Neural cell (in vitro differentiated cells): ENCODE measurements around the gene NEDD4L. TPM values are rescaled to one million over a fixed set of nuclear protein-coding genes. Genes with fewer than 3 reads are reported as not detected.

Experiments
- H2AFZ ChIP-seq: fragments of 200-600, 300-800 bp; sonication (generic), shearing (Covaris generic); 2 replicates; pipeline ENCODE4 v1.6.0; 2014; ENCODE audit warnings: low read depth, mild to moderate bottlenecking, antibody characterized with exemption, low read length, moderate library complexity
- H3F3A ChIP-seq: fragments of 200-600 bp; shearing (Covaris generic); 2 replicates; pipeline ENCODE4 v1.6.1; 2016; ENCODE audit warnings: mild to moderate bottlenecking, moderate library complexity, mixed read lengths, antibody characterized with exemption, low read length; ENCODE audit not compliant: insufficient read depth, poor library complexity, severe bottlenecking
- H3K27ac ChIP-seq: fragments of 200-600, 300-800 bp; sonication (generic), shearing (Covaris generic); 2 replicates; pipeline ENCODE4 v1.5.1; 2014; ENCODE audit warnings: mild to moderate bottlenecking, low read length, moderate library complexity
- H3K27me3 ChIP-seq: fragments of 300-800, 200-600 bp; sonication (generic), shearing (Covaris generic); 2 replicates; pipeline ENCODE4 v1.6.0; 2014; ENCODE audit warnings: mild to moderate bottlenecking, low read depth, low read length, moderate library complexity; ENCODE audit not compliant: insufficient read depth
- H3K36me3 ChIP-seq: fragments of 300-800, 200-600 bp; sonication (generic), shearing (Covaris generic); 2 replicates; pipeline ENCODE4 v1.5.1; 2014; ENCODE audit warnings: mild to moderate bottlenecking, antibody characterized with exemption, low read length, moderate library complexity; ENCODE audit not compliant: insufficient read depth
- H3K4me2 ChIP-seq: fragments of 300-800, 200-600 bp; sonication (generic), shearing (Covaris generic); 2 replicates; pipeline ENCODE4 v1.6.0; 2014; ENCODE audit warnings: mild to moderate bottlenecking, low read length
- H3K4me3 ChIP-seq: fragments of 300-800, 200-600 bp; sonication (generic), shearing (Covaris generic); 2 replicates; pipeline ENCODE4 v1.5.1; 2014; ENCODE audit warnings: mild to moderate bottlenecking, low read length, moderate library complexity
- H3K79me2 ChIP-seq: fragments of 200-600 bp; shearing (Covaris generic); replicated peaks from 2 replicates; pipeline ENCODE4 v1.6.0; 2014; ENCODE audit warnings: mild to moderate bottlenecking, low read length, moderate library complexity; ENCODE audit not compliant: insufficient read depth
- H3K9ac ChIP-seq: fragments of 300-800, 200-600 bp; sonication (generic), shearing (Covaris generic); 2 replicates; pipeline ENCODE4 v1.6.1; 2016; ENCODE audit warnings: mild to moderate bottlenecking, low read length, mixed read lengths
- H3K9me2 ChIP-seq: fragments of 200-600 bp; shearing (Covaris generic); 2 replicates; pipeline ENCODE4 v1.6.1; 2016; ENCODE audit warnings: mild to moderate bottlenecking, low read length, mixed read lengths; ENCODE audit not compliant: insufficient read depth
- H3K9me3 ChIP-seq: fragments of 200-600, 300-800 bp; sonication (generic), shearing (Covaris generic); 2 replicates; pipeline ENCODE4 v1.6.1; 2016; ENCODE audit warnings: mild to moderate bottlenecking, mixed run types, low read length, moderate library complexity, mixed read lengths
- H4K20me1 ChIP-seq: fragments of 200-600 bp; shearing (Covaris generic); 2 replicates; pipeline ENCODE4 v1.6.1; 2016; ENCODE audit warnings: mild to moderate bottlenecking, mixed run types; ENCODE audit not compliant: insufficient read depth
- CTCF ChIP-seq: fragments of 450-650 bp; IDR thresholded peaks from 2 replicates; pipeline ENCODE4 v1.5.1; 2014; ENCODE audit warnings: antibody characterized with exemption, mild to moderate bottlenecking, moderate library complexity; ENCODE audit not compliant: poor library complexity, severe bottlenecking
- EP300 ChIP-seq: fragments of 450-650 bp; conservative IDR thresholded peaks from 2 replicates; pipeline ENCODE4 v1.6.1; 2014; ENCODE audit warnings: antibody characterized with exemption, mild to moderate bottlenecking, moderate library complexity; ENCODE audit not compliant: poor library complexity, severe bottlenecking
- EZH2 ChIP-seq: fragments of 200-600, 300-800 bp; shearing (Covaris generic), sonication (generic); IDR thresholded peaks from 2 replicates; pipeline ENCODE4 v1.6.1; 2014; ENCODE audit warnings: antibody characterized with exemption, low read length, borderline replicate concordance, mild to moderate bottlenecking; ENCODE audit not compliant: insufficient read depth, poor library complexity, severe bottlenecking
- MXI1 ChIP-seq: fragments of 450-650 bp; conservative IDR thresholded peaks from 2 replicates; pipeline ENCODE4 v1.6.1; 2014; ENCODE audit warnings: antibody characterized with exemption, mild to moderate bottlenecking; ENCODE audit not compliant: poor library complexity, severe bottlenecking
- POLR2AphosphoS5 ChIP-seq: IDR thresholded peaks from 2 replicates; pipeline ENCODE4 v1.6.1; 2012
- RAD21 ChIP-seq: fragments of 450-650 bp; conservative IDR thresholded peaks from 2 replicates; pipeline ENCODE4 v1.6.1; 2014; ENCODE audit warnings: antibody characterized with exemption, mild to moderate bottlenecking, moderate library complexity
- REST ChIP-seq: IDR thresholded peaks from 2 replicates; pipeline ENCODE4 v1.6.1; 2012; ENCODE audit warnings: borderline replicate concordance
- SMC3 ChIP-seq: fragments of 450-650 bp; conservative IDR thresholded peaks from 2 replicates; pipeline ENCODE4 v1.6.1; 2014; ENCODE audit warnings: antibody characterized with exemption, mild to moderate bottlenecking, moderate library complexity; ENCODE audit not compliant: poor library complexity
- TAF1 ChIP-seq: IDR thresholded peaks from 2 replicates; pipeline ENCODE4 v1.6.1; 2012; ENCODE audit warnings: low read depth
- polyA plus RNA-seq: library from polyadenylated mRNA; depleted of rRNA; stranded (reverse); fragments of >200 nt; gene quantifications from 2 replicates; pipeline ENCODE4 v1.2.3, GENCODE V29; 2014

The NEDD4L gene
- polyA plus RNA-seq, 1 donor from 2014 or later: 97.9 TPM

GRCh38 chr18:58370038-58370580 is 326.1 kb downstream of the NEDD4L start:
- H3K36me3 ChIP-seq: peaks cover 16% of the 10 kb centered on the region
- no peak overlapping the region for H3K9ac ChIP-seq
- TF ChIP-seq CTCF (no peak), RAD21 (no peak), MXI1 (no peak), EP300 (no peak), SMC3 (no peak), POLR2AphosphoS5 (no peak), REST (no peak), EZH2 (no peak), TAF1 (no peak)
- H4K20me1 ChIP-seq: no peaks in the 10 kb centered on the region
- H3F3A ChIP-seq: no peaks in the 10 kb centered on the region
- no peaks in the 10 kb centered on the region for H3K9me2 ChIP-seq
- no peaks in the 10 kb centered on the region for H3K27me3 ChIP-seq
- no peaks in the 10 kb centered on the region for H3K79me2 ChIP-seq
- no peak overlapping the region for H3K4me3 ChIP-seq
- no peak overlapping the region for H3K4me2 ChIP-seq
- H3K9me3 ChIP-seq: no peaks in the 10 kb centered on the region
- H3K27ac ChIP-seq: no peak overlapping the region
- no peak overlapping the region for H2AFZ ChIP-seq

- H2AFZ ChIP-seq: no peak overlapping the region
- H3K79me2 ChIP-seq: no peaks in the 10 kb centered on the region
- peaks cover 12% of the 10 kb centered on the region for H3K36me3 ChIP-seq
- no peak overlapping the region for H3K27ac ChIP-seq
- no peaks in the 10 kb centered on the region for H3K9me2 ChIP-seq
- no peaks in the 10 kb centered on the region for H3K9me3 ChIP-seq
- H3K9ac ChIP-seq: no peak overlapping the region
- no peak overlapping the region for H3K4me3 ChIP-seq
- no peaks in the 10 kb centered on the region for H4K20me1 ChIP-seq
- no peak overlapping the region for H3K4me2 ChIP-seq
- no peaks in the 10 kb centered on the region for H3F3A ChIP-seq
- no peaks in the 10 kb centered on the region for H3K27me3 ChIP-seq
- TF ChIP-seq EP300 (no peak), TAF1 (no peak), SMC3 (no peak), POLR2AphosphoS5 (no peak), CTCF (no peak), EZH2 (no peak), RAD21 (no peak), MXI1 (no peak), REST (no peak)
Measured at GRCh38 chr18:58370612-58371011, 326.6 kb downstream of the NEDD4L start.
